HCT116 (cell line): Measurements from ENCODE around the gene SYF2. TPM values are rescaled to one million over a fixed set of nuclear protein-coding genes. Genes with fewer than 3 reads are reported as not detected.

Source experiments
- ATAC-seq: fragments of 200-7000 bp; cut with Tn5 transposase; 2 replicates; pipeline ENCODE4 v1.9.1; 2020; ENCODE audit warnings: mild to moderate bottlenecking, moderate library complexity
- BruUV-seq: library from RNA; stranded (reverse); fragments of 400-500 nt; replicated peaks from 2 replicates; lab custom pipeline; 2021; lab: Mats Ljungman, UMichigan
- CTCF ChIA-PET: fragments of 300-600 bp; sonication (Branson Sonifier 250); formaldehyde crosslinking; loops from one replicate; lab custom pipeline; 2021; ENCODE audit warnings: antibody characterized with exemption; lab: Charles Lee
- POLR2A ChIA-PET: fragments of 300-600, 350-600 bp; sonication (Branson Sonifier 250); formaldehyde crosslinking; loops from one replicate; lab custom pipeline; 2021; ENCODE audit warnings: antibody characterized with exemption; lab: Charles Lee
- RAD21 ChIA-PET, 2 experiments: fragments of 300-600 bp; sonication (Branson Sonifier 250); formaldehyde crosslinking; loops; one replicate each; lab custom pipeline; 2023; ENCODE audit warnings: low total read pairs in 2 of 2; ENCODE audit not compliant: uncharacterized antibody in 2 of 2, unreplicated experiment in 2 of 2, low non-redundant PET in 1 of 2; lab: Charles Lee
- DNase-seq: peaks from one replicate; pipeline ENCODE4 v3.0.0-alpha.2; 2010; ENCODE audit warnings: low read depth, low spot score
- H2AFZ ChIP-seq: fragments of 200-600 bp; shearing (Covaris generic), sonication (generic); 2 replicates; pipeline ENCODE4 v1.6.1; 2017; ENCODE audit warnings: low read depth, mixed run types, mixed read lengths, antibody characterized with exemption, low read length; ENCODE audit not compliant: poor library complexity, severe bottlenecking
- H3K27ac ChIP-seq: 2 replicates; pipeline ENCODE4 v1.5.1; 2012; ENCODE audit warnings: low read depth, low read length
- H3K27me3 ChIP-seq: fragments of 200-600 bp; sonication (generic); 2 replicates; pipeline ENCODE4 v1.6.1; 2016; ENCODE audit warnings: mixed run types, low read length, mixed read lengths; ENCODE audit not compliant: insufficient read depth
- H3K36me3 ChIP-seq, 2 experiments: fragments of 200-500 bp in 1 of 2; fragments of 200-600 bp in 1 of 2; sonication (Bioruptor generic) in 1 of 2; sonication (generic) in 1 of 2; 2 replicates each; pipeline versions ENCODE4 v1.5.1 to v1.6.1; 2014 to 2016; ENCODE audit warnings: low read length in 2 of 2, inconsistent platforms in 1 of 2, mixed read lengths in 1 of 2, mixed run types in 1 of 2; ENCODE audit not compliant: insufficient read depth in 2 of 2, control insufficient read depth in 1 of 2
- H3K4me1 ChIP-seq, 2 experiments: fragments of 200-600 bp in 1 of 2; sonication (generic) in 1 of 2; 2 replicates each; pipeline versions ENCODE4 v1.5.1 to v1.6.1; 2012 to 2017; ENCODE audit warnings: low read length in 2 of 2, inconsistent platforms in 1 of 2, mild to moderate bottlenecking in 1 of 2, mixed read lengths in 1 of 2, mixed run types in 1 of 2, moderate library complexity in 1 of 2; ENCODE audit not compliant: insufficient read depth in 2 of 2, control insufficient read depth in 1 of 2
- H3K4me2 ChIP-seq: fragments of 200-600 bp; sonication (generic); 2 replicates; pipeline ENCODE4 v1.6.1; 2017; ENCODE audit warnings: mixed run types, low read length, mixed read lengths
- H3K4me3 ChIP-seq, 2 experiments: fragments of 200-600 bp in 1 of 2; sonication (generic) in 1 of 2; replicated peaks in 1 of 2; 2 replicates each; pipeline ENCODE4 v1.5.1; 2011 to 2016; ENCODE audit warnings: low read length in 2 of 2, control low read depth in 1 of 2, low read depth in 1 of 2, mild to moderate bottlenecking in 1 of 2, mixed read lengths in 1 of 2, mixed run types in 1 of 2
- H3K79me2 ChIP-seq: fragments of 200-600 bp; sonication (generic); 2 replicates; pipeline ENCODE4 v1.6.1; 2017; ENCODE audit warnings: mild to moderate bottlenecking, mixed run types, low read length, moderate library complexity, mixed read lengths; ENCODE audit not compliant: insufficient read depth
- H3K9ac ChIP-seq: fragments of 200-600 bp; sonication (generic); 2 replicates; pipeline ENCODE4 v1.6.1; 2016; ENCODE audit warnings: low read length, mixed read lengths
- H3K9me2 ChIP-seq: fragments of 200-600 bp; sonication (generic), shearing (Covaris generic); 2 replicates; pipeline ENCODE4 v1.6.1; 2017; ENCODE audit warnings: mixed run types, mild to moderate bottlenecking, moderate library complexity; ENCODE audit not compliant: insufficient read depth
- H3K9me3 ChIP-seq, 2 experiments: fragments of 200-500 bp in 1 of 2; fragments of 200-600 bp in 1 of 2; sonication (Bioruptor generic) in 1 of 2; sonication (generic) in 1 of 2; 2 replicates each; pipeline ENCODE4 v1.6.1; 2014 to 2017; ENCODE audit warnings: low read length in 2 of 2, mixed read lengths in 2 of 2, inconsistent platforms in 1 of 2, low read depth in 1 of 2, mild to moderate bottlenecking in 1 of 2, mixed run types in 1 of 2, moderate library complexity in 1 of 2; ENCODE audit not compliant: control insufficient read depth in 1 of 2, insufficient read depth in 1 of 2
- H4K20me1 ChIP-seq: fragments of 200-600 bp; sonication (generic), shearing (Covaris generic); 2 replicates; pipeline ENCODE4 v1.6.1; 2017; ENCODE audit warnings: mixed run types, mild to moderate bottlenecking, moderate library complexity; ENCODE audit not compliant: insufficient read depth
- CBX3 ChIP-seq: IDR thresholded peaks from 2 replicates; pipeline ENCODE4 v1.6.1; 2012; ENCODE audit warnings: low read depth
- CEBPB ChIP-seq: IDR thresholded peaks from 2 replicates; pipeline ENCODE4 v1.6.1; 2012; ENCODE audit warnings: low read depth
- CTCF ChIP-seq, 3 experiments: fragments of 200-600 bp in 1 of 3; sonication (generic) in 1 of 3; IDR thresholded peaks in 2 of 3; conservative IDR thresholded peaks in 1 of 3; 2 replicates each; pipeline ENCODE4 v1.5.1; 2012 to 2017; ENCODE audit warnings: low read depth in 2 of 3, low read length in 2 of 3, antibody characterized with exemption in 1 of 3, borderline replicate concordance in 1 of 3, control low read depth in 1 of 3, mild to moderate bottlenecking in 1 of 3, mixed read lengths in 1 of 3, mixed run types in 1 of 3, moderate library complexity in 1 of 3; ENCODE audit not compliant: insufficient read depth in 1 of 3
- ELF1 ChIP-seq: IDR thresholded peaks from 2 replicates; pipeline ENCODE4 v1.6.1; 2012; ENCODE audit warnings: low read depth, borderline replicate concordance
- EZH2 ChIP-seq: fragments of 200-600 bp; sonication (generic); IDR thresholded peaks from 2 replicates; pipeline ENCODE4 v1.6.1; 2017; ENCODE audit warnings: antibody characterized with exemption, mixed run types
- EZH2phosphoT487 ChIP-seq: fragments of 200-600 bp; IDR thresholded peaks from 2 replicates; pipeline ENCODE4 v1.6.1; 2018; ENCODE audit warnings: antibody characterized with exemption, borderline replicate concordance
- FOSL1 ChIP-seq: IDR thresholded peaks from 2 replicates; pipeline ENCODE4 v1.6.1; 2012; ENCODE audit warnings: low read depth
- JUND ChIP-seq: IDR thresholded peaks from 2 replicates; pipeline ENCODE4 v1.6.1; 2012
- POLR2A ChIP-seq: IDR thresholded peaks from 2 replicates; pipeline ENCODE4 v1.7.0; 2011; ENCODE audit warnings: borderline replicate concordance; ENCODE audit not compliant: insufficient read depth, insufficient read length; ENCODE audit errors: extremely low read depth
- POLR2AphosphoS5 ChIP-seq: IDR thresholded peaks from 2 replicates; pipeline ENCODE4 v1.6.1; 2011; ENCODE audit warnings: mild to moderate bottlenecking, low read depth, low read length, moderate library complexity
- RAD21 ChIP-seq: IDR thresholded peaks from 2 replicates; pipeline ENCODE4 v1.6.1; 2012; ENCODE audit warnings: low read depth, mild to moderate bottlenecking
- SIN3A ChIP-seq: IDR thresholded peaks from 2 replicates; pipeline ENCODE4 v1.6.1; 2012; ENCODE audit warnings: low read depth
- SP1 ChIP-seq: IDR thresholded peaks from 2 replicates; pipeline ENCODE4 v1.6.1; 2012; ENCODE audit warnings: low read depth
- YY1 ChIP-seq: IDR thresholded peaks from 2 replicates; pipeline ENCODE4 v1.6.1; 2011; ENCODE audit warnings: low read length, low read depth, moderate library complexity, mild to moderate bottlenecking; ENCODE audit not compliant: insufficient replicate concordance; ENCODE audit errors: extremely low read depth
- ZFX ChIP-seq: fragments of 450-650 bp; IDR thresholded peaks from 2 replicates; pipeline ENCODE4 v1.6.1; 2017
- ZNF274 ChIP-seq: fragments of 200-500 bp; sonication (Bioruptor generic); IDR thresholded peaks from 2 replicates; pipeline ENCODE4 v1.6.1; 2014; ENCODE audit warnings: mild to moderate bottlenecking, low read depth, low read length, inconsistent platforms
- intact Hi-C: fragments of 100-400 bp; cut with micrococcal nuclease; formaldehyde crosslinking; loops from 2 replicates; pipeline ENCODE4 v1.10.0; 2022
- total RNA-seq: library from RNA; stranded (reverse); gene quantifications from one replicate; pipeline ENCODE4 v1.2.1, GENCODE V29; 2021; ENCODE audit not compliant: unreplicated experiment
- TF ChIP-seq, protein P1 (sequence below): IDR thresholded peaks from 2 replicates; pipeline ENCODE4 v1.6.1; 2012

SYF2 gene
- total RNA-seq, 1 experiment from 2014 or later = 40.4 TPM

GRCh38 chr1:25198663-25199252 lies 33.5 kb downstream of the SYF2 start:
- no peak for DNase-seq
- H3K9ac ChIP-seq = no peak overlapping the region
- no peak overlapping the region for H2AFZ ChIP-seq
- no TSS peak for BruUV-seq
- H3K4me2 ChIP-seq = no peak overlapping the region
- ChIA-PET CTCF (no interaction called here), RAD21 (no interaction called here), POLR2A (no interaction called here)
- no peaks in the 10 kb centered on the region for H3K27me3 ChIP-seq
- no peaks in the 10 kb centered on the region for H4K20me1 ChIP-seq
- TF ChIP-seq ELF1 (no peak), RAD21 (no peak), CTCF (IDR thresholded peaks at IDR 0.05 in 2 of 3, conservative IDR thresholded peaks at IDR 0.05 in 1 of 3; ENCODE audit: borderline replicate concordance in 1 of 3, insufficient read depth in 1 of 3, low read depth in 2 of 3, low read length in 2 of 3) (no peak), ZFX (no peak), JUND (no peak), POLR2AphosphoS5 (no peak), POLR2A (no peak), SP1 (no peak), FOSL1 (no peak), EZH2phosphoT487 (no peak), YY1 (no peak), CEBPB (no peak), CBX3 (no peak), SIN3A (no peak), ZNF274 (no peak), EZH2 (no peak)
- TF ChIP-seq, protein P1, sequence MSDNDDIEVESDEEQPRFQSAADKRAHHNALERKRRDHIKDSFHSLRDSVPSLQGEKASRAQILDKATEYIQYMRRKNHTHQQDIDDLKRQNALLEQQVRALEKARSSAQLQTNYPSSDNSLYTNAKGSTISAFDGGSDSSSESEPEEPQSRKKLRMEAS = no peak
- H3K9me2 ChIP-seq = no peaks in the 10 kb centered on the region
- H3K36me3 ChIP-seq = no peaks in the 10 kb centered on the region
- peaks cover 0 to 6% of the 10 kb centered on the region in 2 experiments; a peak in 1 of 4 replicates for H3K4me1 ChIP-seq
- no peak overlapping the region for H3K27ac ChIP-seq
- H3K9me3 ChIP-seq = no peaks in the 10 kb centered on the region
- intact Hi-C loops = no loop called here
- peak; percentile 61; the same call in 1 of the 2 replicates for ATAC-seq
- H3K79me2 ChIP-seq = no peaks in the 10 kb centered on the region
- no peak overlapping the region for H3K4me3 ChIP-seq
